NCI-H2227 (cell line): ENCODE results near the gene KDM2B.
"Not testable (repeated sequence)": the region's sequence is repeated elsewhere in the genome, so short reads cannot be mapped to it uniquely, and the experiment has no call there.

ENCODE experiments used
- DNase-seq: peaks from one replicate; lab custom pipeline; 2025; ENCODE audit not compliant: unreplicated experiment; lab: John Stamatoyannopoulos, UW

The KDM2B gene

GRCh38 chr12:121397521-121397920 lies 183.3 kb downstream of the KDM2B start:
- DNase-seq, result no peak

GRCh38 chr12:121392325-121392716 lies 188.5 kb downstream of the KDM2B start:
- DNase-seq, result peak; percentile 14

GRCh38 chr12:121391619-121392324 lies 189.1 kb downstream of the KDM2B start:
- DNase-seq, result peak; percentile 58

- no peak for DNase-seq
Measured at GRCh38 chr12:121390856-121391255, 190.0 kb downstream of the KDM2B start.

GRCh38 chr12:121388421-121388981 lies 192.3 kb downstream of the KDM2B start:
- DNase-seq, result no peak

GRCh38 chr12:121384891-121385290 lies 195.9 kb downstream of the KDM2B start:
- not testable (repeated sequence) for DNase-seq

- DNase-seq, result no peak
Measured at GRCh38 chr12:121383601-121384021, 197.2 kb downstream of the KDM2B start.

GRCh38 chr12:121379945-121380344 lies 200.9 kb downstream of the KDM2B start:
- no peak for DNase-seq
